ENCODE measurements around the gene ZNF503. TPM values are rescaled to one million over a fixed set of nuclear protein-coding genes. Genes with fewer than 3 reads are reported as not detected.

Gene ZNF503
- total and polyA plus RNA-seq, 10 of the 15 experiments (the other 5 are each of a cell fraction or from before 2014, with no cell fraction given): 0.05 to 1.1 (median 0.11) TPM; not detected in 1

- Histone ChIP-seq H3K4me1 (ENCODE audit: control insufficient read depth, insufficient read depth, low read length) (no peaks in the 10 kb centered on the region), H3K27me3 (replicated peaks in 1 of 2; ENCODE audit: control insufficient read depth in 2 of 2, insufficient read depth in 2 of 2, low read length in 1 of 2) (peaks cover 1 to 9% of the 10 kb centered on the region in 2 experiments; a peak in 2 of 4 replicates), H3K79me2 (ENCODE audit: control insufficient read depth, insufficient read depth, low read length) (no peaks in the 10 kb centered on the region), H3K27ac (ENCODE audit: control insufficient read depth, insufficient read depth) (no peak overlapping the region), H2AFZ (ENCODE audit: control insufficient read depth, low read depth, low read length) (no peak overlapping the region), H3K4me2 (ENCODE audit: control insufficient read depth, insufficient read depth) (no peak overlapping the region), H3K9ac (ENCODE audit: control insufficient read depth, insufficient read depth, low read length) (no peak overlapping the region), H4K20me1 (ENCODE audit: control insufficient read depth, insufficient read depth) (no peaks in the 10 kb centered on the region; the same call in 1 of the 2 replicates), H3K36me3 (ENCODE audit: control insufficient read depth in 2 of 2, insufficient read depth in 2 of 2, low read length in 1 of 2) (no peaks in the 10 kb centered on the region), H3K4me3 (no peak overlapping the region), H3K9me3 (replicated peaks; ENCODE audit: control insufficient read depth, insufficient read depth, low read length) (no peaks in the 10 kb centered on the region; the same call in 2 of the 3 replicates)
- ATAC-seq (no peak), FAIRE-seq (no peak), DNase-seq (ENCODE audit: low read depth, low spot score) (no peak)
- ChIA-PET RAD21 (ENCODE audit: unreplicated experiment) (no interaction called here), SMC1A (ENCODE audit: uncharacterized antibody, unreplicated experiment) (interaction anchor here (0.6 to 0.9 kb wide), 2 partner anchors 18 to 653 kb away, joined by 3 to 4 read pairs; no protein-coding TSS in a partner anchor), CTCF (no interaction called here), POLR2A (no interaction called here)
- in situ Hi-C loops (cut with MboI): loop anchor here (25.0 kb wide), 2 partner anchors 643 to 1143 kb away; no protein-coding TSS in a partner anchor
- WGBS (ENCODE audit: insufficient coverage, insufficient replicate concordance, low lambda C conversion rate, missing lambda C conversion rate): 37% methylated on average over 7 of the region's 7 CpGs
- BruUV-seq (replicated peaks): no TSS peak
- intact Hi-C loops (cut with micrococcal nuclease; ENCODE audit: unreplicated experiment): no loop called here
- TF ChIP-seq ELK1 (IDR thresholded peaks at IDR 0.05; ENCODE audit: low read depth, low read length): no peak
- TF ChIP-seq MYC (IDR thresholded peaks at IDR 0.05; ENCODE audit: insufficient read depth, insufficient read length, insufficient replicate concordance, low read length, severe bottlenecking): no peak
- no peak for TF ChIP-seq ATF3 (IDR thresholded peaks at IDR 0.05; ENCODE audit: borderline replicate concordance, extremely low read depth, low read depth, low read length)
- TF ChIP-seq FOXK2 (IDR thresholded peaks at IDR 0.05): no peak
- TF ChIP-seq NFXL1 (IDR thresholded peaks at IDR 0.05; ENCODE audit: borderline replicate concordance): no peak
- TF ChIP-seq RELA (IDR thresholded peaks at IDR 0.05; ENCODE audit: borderline replicate concordance, partially characterized antibody): no peak
- no peak for TF ChIP-seq PAX5 (IDR thresholded peaks at IDR 0.05; ENCODE audit: borderline replicate concordance, low read depth, low read length)
- TF ChIP-seq STAT3 (IDR thresholded peaks at IDR 0.05; ENCODE audit: low read depth, low read length): no peak
- TF ChIP-seq RUNX3 (IDR thresholded peaks at IDR 0.05; ENCODE audit: low read length): no peak
- TF ChIP-seq SUPT20H (IDR thresholded peaks at IDR 0.05; ENCODE audit: borderline replicate concordance, control insufficient read depth, low read depth, low read length): no peak
- no peak for TF ChIP-seq BACH1 (IDR thresholded peaks at IDR 0.05; ENCODE audit: borderline replicate concordance)
These were observed 7.3 kb downstream of the ZNF503 start for GRCh38 chr10:75394221-75394620.

Data from GM12878 (cell line).